ENCODE data around the gene TJP3. TPM values are rescaled to one million over a fixed set of nuclear protein-coding genes. Genes with fewer than 3 reads are reported as not detected.
"Not testable (repeated sequence)": the region's sequence is repeated elsewhere in the genome, so short reads cannot be mapped to it uniquely, and the experiment has no call there.

TJP3 gene
- total RNA-seq, result not detected in 2 replicates

- no peak for DNase-seq (ENCODE audit: low read depth in 2 of 2)
Observed at GRCh38 chr19:3708207-3708931, at the start of gene TJP3. Gene TJP3 (plus strand): TSS chr19:3708384. CDS start chr19:3728433, 20,049 bp downstream.

- no peak for DNase-seq (ENCODE audit: low read depth in 2 of 2)
Observed at GRCh38 chr19:3658870-3659745, 49.1 kb upstream of the TJP3 start.

GRCh38 chr19:3659746-3660112 is 48.5 kb upstream of the TJP3 start:
- no peak for DNase-seq (ENCODE audit: low read depth in 2 of 2)

GRCh38 chr19:3660493-3661219 is 47.5 kb upstream of the TJP3 start:
- DNase-seq (ENCODE audit: low read depth in 2 of 2), result peak; percentile 35 to 50

GRCh38 chr19:3661284-3662238 is 46.6 kb upstream of the TJP3 start:
- no peak for DNase-seq (ENCODE audit: low read depth in 2 of 2)

- DNase-seq (ENCODE audit: low read depth in 2 of 2), result no peak
Observed at GRCh38 chr19:3663838-3664237, 44.3 kb upstream of the TJP3 start.

GRCh38 chr19:3664879-3665642 is 43.1 kb upstream of the TJP3 start:
- DNase-seq (ENCODE audit: low read depth in 2 of 2), result no peak

GRCh38 chr19:3665681-3666544 is 42.3 kb upstream of the TJP3 start:
- DNase-seq (ENCODE audit: low read depth in 2 of 2), result peak; percentile 42 to 64

GRCh38 chr19:3666545-3666856 is 41.7 kb upstream of the TJP3 start:
- not testable (repeated sequence) for DNase-seq (ENCODE audit: low read depth in 2 of 2)

GRCh38 chr19:3667037-3667638 is 41.0 kb upstream of the TJP3 start:
- no peak for DNase-seq (ENCODE audit: low read depth in 2 of 2)

- DNase-seq (ENCODE audit: low read depth in 2 of 2), result no peak
Observed at GRCh38 chr19:3667766-3668165, 40.4 kb upstream of the TJP3 start.

- DNase-seq (ENCODE audit: low read depth in 2 of 2), result no peak
Observed at GRCh38 chr19:3668331-3669081, 39.7 kb upstream of the TJP3 start.

- no peak for DNase-seq (ENCODE audit: low read depth in 2 of 2)
Observed at GRCh38 chr19:3669082-3669946, 38.9 kb upstream of the TJP3 start.

GRCh38 chr19:3669947-3670795 is 38.0 kb upstream of the TJP3 start:
- peak; percentile 56 to 93 for DNase-seq (ENCODE audit: low read depth in 2 of 2)

- DNase-seq (ENCODE audit: low read depth in 2 of 2), result peak; percentile 90 to 96
Observed at GRCh38 chr19:3670796-3671679, 37.1 kb upstream of the TJP3 start.

Data from lung microvascular endothelial cell (primary cell).